HEK293 (cell line): ENCODE measurements around the gene NOL4L.

Source experiments
- CTCF ChIA-PET: fragments of 350-600 bp; formaldehyde crosslinking; extraction: SDS; loops from one replicate; lab custom pipeline; 2021; ENCODE audit warnings: antibody characterized with exemption; lab: Yijun Ruan, JAX
- POLR2A ChIA-PET: fragments of 300-600 bp; formaldehyde crosslinking; extraction: SDS; loops from one replicate; lab custom pipeline; 2020; ENCODE audit warnings: antibody characterized with exemption, inconsistent platforms; lab: Yijun Ruan, JAX
- H3K27ac ChIP-seq: fragments of 200-500 bp; sonication (Bioruptor generic); 2 replicates; pipeline ENCODE4 v1.5.1; 2014; ENCODE audit warnings: low read depth, low read length, control low read depth, inconsistent platforms; ENCODE audit errors: extremely low read depth
- H3K36me3 ChIP-seq, 2 experiments: fragments of 200-500 bp in 1 of 2; sonication (Bioruptor generic) in 1 of 2; 1 replicate in 1 of 2; 2 replicates in 1 of 2; pipeline ENCODE4 v1.5.1; 2014 to 2017; ENCODE audit warnings: inconsistent platforms in 2 of 2, low read length in 2 of 2; ENCODE audit not compliant: control insufficient read depth in 2 of 2, insufficient read depth in 1 of 2
- H3K4me1 ChIP-seq: fragments of 200-500 bp; sonication (Bioruptor generic); 2 replicates; pipeline ENCODE4 v1.5.1; 2014; ENCODE audit warnings: mild to moderate bottlenecking, low read length, inconsistent platforms; ENCODE audit not compliant: control insufficient read depth, insufficient read depth
- H3K4me3 ChIP-seq: 2 replicates; pipeline ENCODE4 v1.5.1; 2011; ENCODE audit warnings: low read depth, mild to moderate bottlenecking, control low read depth, low read length, moderate library complexity
- H3K9me3 ChIP-seq: fragments of 200-500 bp; sonication (Bioruptor generic); 2 replicates; pipeline ENCODE4 v1.5.1; 2014; ENCODE audit warnings: low read depth, low read length, inconsistent platforms; ENCODE audit not compliant: control insufficient read depth, insufficient read depth
- HOXD13 ChIP-seq: sonication (generic); formaldehyde crosslinking; IDR thresholded peaks from 2 replicates; pipeline ENCODE4 v1.8.0; 2022; ENCODE audit warnings: missing genetic modification reagents, borderline replicate concordance
- KLF9 ChIP-seq: fragments of 450-650 bp; formaldehyde crosslinking; IDR thresholded peaks from 2 replicates; pipeline ENCODE4 v1.5.1; 2016; ENCODE audit warnings: missing biosample characterization, missing genetic modification characterization, low read depth
- MYNN ChIP-seq: fragments of 450-650 bp; formaldehyde crosslinking; IDR thresholded peaks from 2 replicates; pipeline ENCODE4 v1.5.1; 2016; ENCODE audit warnings: missing biosample characterization, missing genetic modification characterization, borderline replicate concordance
- PRDM1 ChIP-seq: fragments of 450-650 bp; formaldehyde crosslinking; IDR thresholded peaks from 2 replicates; pipeline ENCODE4; 2016; ENCODE audit warnings: missing biosample characterization, missing genetic modification characterization
- ZBTB26 ChIP-seq: fragments of 450-650 bp; formaldehyde crosslinking; optimal IDR thresholded peaks from 2 replicates; pipeline ENCODE3; 2016; ENCODE audit warnings: missing biosample characterization, mild to moderate bottlenecking, missing genetic modification characterization
- ZIC2 ChIP-seq: fragments of 450-650 bp; formaldehyde crosslinking; IDR thresholded peaks from 2 replicates; pipeline ENCODE4 v1.5.1; 2016; ENCODE audit warnings: missing biosample characterization, missing genetic modification characterization
- ZNF133 ChIP-seq: fragments of 450-650 bp; formaldehyde crosslinking; IDR thresholded peaks from 2 replicates; pipeline ENCODE4 v1.5.1; 2016; ENCODE audit warnings: missing biosample characterization, missing genetic modification characterization
- ZNF16 ChIP-seq: fragments of 450-650 bp; formaldehyde crosslinking; IDR thresholded peaks from 2 replicates; pipeline ENCODE4 v1.5.1; 2016; ENCODE audit warnings: low read depth, missing biosample characterization, missing genetic modification characterization
- ZNF274 ChIP-seq, 2 experiments: fragments of 200-500 bp in 1 of 2; fragments of 450-650 bp in 1 of 2; sonication (Bioruptor generic) in 1 of 2; formaldehyde crosslinking in 1 of 2; IDR thresholded peaks; 2 replicates each; pipeline versions ENCODE4 v1.5.1 to v1.6.1; 2014 to 2016; ENCODE audit warnings: borderline replicate concordance in 1 of 2, inconsistent platforms in 1 of 2, low read length in 1 of 2, missing biosample characterization in 1 of 2, missing genetic modification characterization in 1 of 2
- ZNF391 ChIP-seq: fragments of 450-650 bp; formaldehyde crosslinking; IDR thresholded peaks from 2 replicates; pipeline ENCODE4 v1.5.1; 2016; ENCODE audit warnings: low read depth, missing biosample characterization, missing genetic modification characterization, borderline replicate concordance
- ZNF449 ChIP-seq: fragments of 450-650 bp; formaldehyde crosslinking; IDR thresholded peaks from 2 replicates; pipeline ENCODE4 v1.5.1; 2017; ENCODE audit warnings: missing biosample characterization, mild to moderate bottlenecking, missing genetic modification characterization, moderate library complexity
- ZNF600 ChIP-seq: fragments of 450-650 bp; formaldehyde crosslinking; IDR thresholded peaks from 2 replicates; pipeline ENCODE4 v1.5.1; 2016; ENCODE audit warnings: missing biosample characterization, missing genetic modification characterization
- ZNF621 ChIP-seq: fragments of 450-650 bp; formaldehyde crosslinking; IDR thresholded peaks from 2 replicates; pipeline ENCODE4 v1.5.1; 2017; ENCODE audit warnings: missing biosample characterization, missing genetic modification characterization
- ZNF626 ChIP-seq: fragments of 450-650 bp; sonication (Bioruptor Pico); formaldehyde crosslinking; IDR thresholded peaks from 2 replicates; pipeline ENCODE4 v1.5.1; 2018; ENCODE audit warnings: missing biosample characterization, missing genetic modification characterization, inconsistent platforms
- ZNF692 ChIP-seq: fragments of 450-650 bp; formaldehyde crosslinking; IDR thresholded peaks from 2 replicates; pipeline ENCODE4 v1.5.1; 2016; ENCODE audit warnings: missing biosample characterization, missing genetic modification characterization
- ZNF747 ChIP-seq: fragments of 450-650 bp; formaldehyde crosslinking; IDR thresholded peaks from 2 replicates; pipeline ENCODE4 v1.5.1; 2016; ENCODE audit warnings: missing biosample characterization, missing genetic modification characterization
- ZNF76 ChIP-seq: fragments of 450-650 bp; formaldehyde crosslinking; IDR thresholded peaks from 2 replicates; pipeline ENCODE4; 2016; ENCODE audit warnings: low read depth, missing biosample characterization, missing genetic modification characterization, borderline replicate concordance
- ZNF776 ChIP-seq: fragments of 450-650 bp; formaldehyde crosslinking; IDR thresholded peaks from 2 replicates; pipeline ENCODE4 v1.5.0; 2017; ENCODE audit warnings: missing biosample characterization, missing genetic modification characterization, borderline replicate concordance
- ZNF843 ChIP-seq: fragments of 450-650 bp; formaldehyde crosslinking; IDR thresholded peaks from 2 replicates; pipeline ENCODE4 v1.5.1; 2016; ENCODE audit warnings: missing biosample characterization, missing genetic modification characterization
- TF ChIP-seq, protein P1 (sequence below): fragments of 450-650 bp; formaldehyde crosslinking; IDR thresholded peaks from 2 replicates; pipeline ENCODE4; 2016; ENCODE audit warnings: missing biosample characterization, missing genetic modification characterization

The NOL4L gene

GRCh38 chr20:32558526-32558925, 26.6 kb downstream of the NOL4L start:
- Histone ChIP-seq H3K9me3 (no peaks in the 10 kb centered on the region), H3K27ac (no peak overlapping the region), H3K4me3 (no peak overlapping the region), H3K36me3 (no peaks in the 10 kb centered on the region), H3K4me1 (peaks cover 6% of the 10 kb centered on the region)
- CTCF ChIA-PET = no interaction called here
- no peak for TF ChIP-seq ZNF621 (tag by site-specific recombination)
- TF ChIP-seq ZNF600 (tag by site-specific recombination) = peak; percentile 63
- TF ChIP-seq HOXD13 (CRISPR knock-in tag) = no peak
- no peak for TF ChIP-seq ZNF391 (tag by site-specific recombination)
- no peak for TF ChIP-seq ZNF274 (IDR thresholded peaks at IDR 0.05; ENCODE audit: low read length)
- no peak for TF ChIP-seq ZNF274 (tag by site-specific recombination; IDR thresholded peaks at IDR 0.05; ENCODE audit: borderline replicate concordance)
- TF ChIP-seq ZNF747 (tag by site-specific recombination) = no peak
- no peak for TF ChIP-seq ZNF626 (tag by site-specific recombination)
- POLR2A ChIA-PET = interaction anchor here (1.4 kb wide), 1 partner anchor 34 kb away, joined by 3 read pairs; no protein-coding TSS in a partner anchor

- ChIA-PET CTCF (interaction anchor here (0.6 kb wide), 1 partner anchor 228 kb away, joined by 4 read pairs; no protein-coding TSS in a partner anchor), POLR2A (interaction anchor here (1.4 kb wide), 1 partner anchor 33 kb away, joined by 3 read pairs; no protein-coding TSS in a partner anchor)
- Histone ChIP-seq H3K27ac (no peak overlapping the region), H3K4me3 (no peak overlapping the region), H3K36me3 (no peaks in the 10 kb centered on the region), H3K9me3 (no peaks in the 10 kb centered on the region), H3K4me1 (peaks cover 6% of the 10 kb centered on the region)
- TF ChIP-seq ZNF449 (tag by site-specific recombination) (peak; percentile 61; the same call in 1 of the 2 replicates), MYNN (tag by site-specific recombination) (no peak)
Measured at GRCh38 chr20:32557319-32557718, 27.8 kb downstream of the NOL4L start.

- H3K36me3 ChIP-seq = no peaks in the 10 kb centered on the region
- POLR2A ChIA-PET = no interaction called here
- H3K27ac ChIP-seq = no peak overlapping the region
- H3K4me3 ChIP-seq = no peak overlapping the region
- no peaks in the 10 kb centered on the region for H3K9me3 ChIP-seq
- no peak for TF ChIP-seq ZNF843
- TF ChIP-seq KLF9 (tag by site-specific recombination) = no peak
- no peak for TF ChIP-seq ZNF776 (tag by site-specific recombination)
- no peak for TF ChIP-seq ZNF16 (tag by site-specific recombination)
- no peak for TF ChIP-seq ZNF133 (tag by site-specific recombination)
- TF ChIP-seq ZBTB26 (tag by site-specific recombination) = no peak
- TF ChIP-seq, protein P1, sequence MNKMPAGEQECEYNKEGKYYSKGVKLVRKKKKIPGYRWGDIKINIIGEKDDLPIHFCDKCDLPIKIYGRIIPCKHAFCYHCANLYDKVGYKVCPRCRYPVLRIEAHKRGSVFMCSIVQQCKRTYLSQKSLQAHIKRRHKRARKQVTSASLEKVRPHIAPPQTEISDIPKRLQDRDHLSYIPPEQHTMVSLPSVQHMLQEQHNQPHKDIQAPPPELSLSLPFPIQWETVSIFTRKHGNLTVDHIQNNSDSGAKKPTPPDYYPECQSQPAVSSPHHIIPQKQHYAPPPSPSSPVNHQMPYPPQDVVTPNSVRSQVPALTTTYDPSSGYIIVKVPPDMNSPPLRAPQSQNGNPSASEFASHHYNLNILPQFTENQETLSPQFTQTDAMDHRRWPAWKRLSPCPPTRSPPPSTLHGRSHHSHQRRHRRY = no peak
- TF ChIP-seq ZIC2 (tag by site-specific recombination) = no peak
- no peak for TF ChIP-seq ZNF692
- no peak for TF ChIP-seq ZNF76
- no peak for TF ChIP-seq PRDM1 (tag by site-specific recombination)
- H3K4me1 ChIP-seq = peaks cover 6% of the 10 kb centered on the region
- CTCF ChIA-PET = interaction anchor here (0.6 to 1.5 kb wide), 2 partner anchors 96 to 227 kb away, joined by 4 to 7 read pairs; no protein-coding TSS in a partner anchor
Measured at GRCh38 chr20:32556312-32557184, 28.6 kb downstream of the NOL4L start.
